MM.1S (cell line): ENCODE data around the gene TNFAIP8.

Source experiments
- EZH2phosphoT487 ChIP-seq: fragments of 300-600 bp; sonication (generic); IDR thresholded peaks from 2 replicates; pipeline ENCODE4 v1.6.1; 2018; ENCODE audit warnings: antibody characterized with exemption, low read length
- TF ChIP-seq, protein P1 (sequence below): fragments of 300-600 bp; sonication (generic); IDR thresholded peaks from 2 replicates; pipeline ENCODE4 v1.5.1; 2016; ENCODE audit warnings: antibody characterized with exemption, low read length, mixed read lengths

DNA sequence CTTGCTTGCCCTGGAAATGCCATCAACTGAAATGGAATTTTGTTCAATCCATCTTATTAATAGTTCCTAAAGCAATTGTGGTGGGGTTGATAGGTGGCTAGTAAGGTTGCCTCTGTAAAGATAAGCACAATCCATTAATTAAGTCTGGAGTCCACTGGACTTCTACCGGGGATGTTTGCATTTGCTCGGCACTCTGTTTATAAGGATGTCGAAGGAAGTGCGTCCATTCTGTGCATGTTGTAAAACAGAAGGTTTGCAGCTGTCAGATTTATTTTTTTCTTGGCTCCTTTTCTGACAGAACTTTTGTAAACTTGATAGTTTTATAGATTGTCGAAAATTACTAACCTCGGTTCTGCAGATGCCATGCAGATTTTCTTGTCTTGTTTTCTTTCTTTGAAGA, 12.8 kb upstream of the TNFAIP8 start:
- TF ChIP-seq, protein P1, sequence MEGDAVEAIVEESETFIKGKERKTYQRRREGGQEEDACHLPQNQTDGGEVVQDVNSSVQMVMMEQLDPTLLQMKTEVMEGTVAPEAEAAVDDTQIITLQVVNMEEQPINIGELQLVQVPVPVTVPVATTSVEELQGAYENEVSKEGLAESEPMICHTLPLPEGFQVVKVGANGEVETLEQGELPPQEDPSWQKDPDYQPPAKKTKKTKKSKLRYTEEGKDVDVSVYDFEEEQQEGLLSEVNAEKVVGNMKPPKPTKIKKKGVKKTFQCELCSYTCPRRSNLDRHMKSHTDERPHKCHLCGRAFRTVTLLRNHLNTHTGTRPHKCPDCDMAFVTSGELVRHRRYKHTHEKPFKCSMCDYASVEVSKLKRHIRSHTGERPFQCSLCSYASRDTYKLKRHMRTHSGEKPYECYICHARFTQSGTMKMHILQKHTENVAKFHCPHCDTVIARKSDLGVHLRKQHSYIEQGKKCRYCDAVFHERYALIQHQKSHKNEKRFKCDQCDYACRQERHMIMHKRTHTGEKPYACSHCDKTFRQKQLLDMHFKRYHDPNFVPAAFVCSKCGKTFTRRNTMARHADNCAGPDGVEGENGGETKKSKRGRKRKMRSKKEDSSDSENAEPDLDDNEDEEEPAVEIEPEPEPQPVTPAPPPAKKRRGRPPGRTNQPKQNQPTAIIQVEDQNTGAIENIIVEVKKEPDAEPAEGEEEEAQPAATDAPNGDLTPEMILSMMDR = no peak
- TF ChIP-seq EZH2phosphoT487 = no peak
